Measurements from ENCODE around the gene MAP7. TPM values are rescaled to one million over a fixed set of nuclear protein-coding genes. Genes with fewer than 3 reads are reported as not detected.
A peak's percentile ranks its signal among the peaks of the same experiment; 100 is the strongest.

Gene MAP7
- total and polyA plus RNA-seq, 9 of the 15 experiments (the other 6 are each of a cell fraction or from before 2014, with no cell fraction given): 0.76 to 7.7 (median 3.9) TPM

DNA sequence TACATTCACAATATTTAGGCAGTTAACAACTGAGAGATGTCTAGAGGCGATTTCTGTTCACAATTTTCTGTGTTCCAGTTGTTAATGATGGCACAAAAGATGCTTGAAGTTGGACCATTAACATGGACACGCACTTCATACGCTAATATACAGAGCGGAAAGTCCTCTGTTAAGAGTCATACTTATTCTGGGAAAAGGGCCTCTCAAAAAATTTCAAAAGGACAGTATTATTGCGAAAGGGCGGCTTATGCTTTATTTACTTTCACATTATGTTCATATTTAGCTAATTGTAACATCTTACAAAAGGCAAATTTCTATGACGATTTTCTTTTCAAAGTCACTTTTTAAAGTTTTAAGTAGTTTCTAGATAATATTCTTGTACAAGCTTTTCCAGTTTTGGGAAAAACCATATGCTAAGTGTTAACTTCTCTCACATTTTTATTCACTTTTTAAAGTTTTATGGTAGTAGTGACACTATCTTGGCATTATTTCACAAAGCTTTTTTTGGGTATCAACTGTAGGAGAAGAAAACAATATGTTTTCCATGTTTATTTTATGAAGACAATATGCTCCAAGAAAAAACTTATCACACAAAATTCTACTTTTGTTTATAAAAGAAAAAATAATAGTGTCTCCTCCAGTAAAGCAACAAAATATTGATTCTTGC lies 62.3 kb downstream of the MAP7 start (continued):
- no peak for TF ChIP-seq CUX1 (CRISPR knock-in tag; IDR thresholded peaks at IDR 0.05)
- TF ChIP-seq, protein P1, sequence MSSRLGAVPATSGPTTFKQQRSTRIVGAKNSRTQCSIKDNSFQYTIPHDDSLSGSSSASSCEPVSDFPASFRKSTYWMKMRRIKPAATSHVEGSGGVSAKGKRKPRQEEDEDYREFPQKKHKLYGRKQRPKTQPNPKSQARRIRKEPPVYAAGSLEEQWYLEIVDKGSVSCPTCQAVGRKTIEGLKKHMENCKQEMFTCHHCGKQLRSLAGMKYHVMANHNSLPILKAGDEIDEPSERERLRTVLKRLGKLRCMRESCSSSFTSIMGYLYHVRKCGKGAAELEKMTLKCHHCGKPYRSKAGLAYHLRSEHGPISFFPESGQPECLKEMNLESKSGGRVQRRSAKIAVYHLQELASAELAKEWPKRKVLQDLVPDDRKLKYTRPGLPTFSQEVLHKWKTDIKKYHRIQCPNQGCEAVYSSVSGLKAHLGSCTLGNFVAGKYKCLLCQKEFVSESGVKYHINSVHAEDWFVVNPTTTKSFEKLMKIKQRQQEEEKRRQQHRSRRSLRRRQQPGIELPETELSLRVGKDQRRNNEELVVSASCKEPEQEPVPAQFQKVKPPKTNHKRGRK (tag; IDR thresholded peaks at IDR 0.05): no peak
- TF ChIP-seq CBX2 (IDR thresholded peaks at IDR 0.05; ENCODE audit: insufficient read depth, low read length, poor library complexity, severe bottlenecking): peak; percentile 39
- TF ChIP-seq NR2C1 (IDR thresholded peaks at IDR 0.05): no peak
- no peak for TF ChIP-seq NR2C1 (tag; IDR thresholded peaks at IDR 0.05)
- TF ChIP-seq SNRNP70 (optimal IDR thresholded peaks at IDR 0.05; ENCODE audit: low read depth, low read length): no peak
- no peak for TF ChIP-seq L3MBTL2 (IDR thresholded peaks at IDR 0.05)
- no peak for TF ChIP-seq NRF1 (conservative IDR thresholded peaks at IDR 0.05 in 1 of 2, IDR thresholded peaks at IDR 0.05 in 1 of 2)
